Fibroblast of lung (primary cell): ENCODE data around the gene ZNF543. TPM values are rescaled to one million over a fixed set of nuclear protein-coding genes. Genes with fewer than 3 reads are reported as not detected.

Experiments
- DNase-seq, 2 donors: peaks; one replicate each; pipeline versions ENCODE4 v3.0.0 to v3.0.0-alpha.2; 2010; ENCODE audit warnings: low read depth in 2 of 2
- H2AFZ ChIP-seq: 2 replicates; pipeline ENCODE4 v1.5.1; 2012; ENCODE audit warnings: low read length, control low read depth, inconsistent platforms
- H3K27ac ChIP-seq: 2 replicates; pipeline ENCODE4 v1.5.1; 2011; ENCODE audit warnings: low read length, control low read depth; ENCODE audit not compliant: insufficient read depth
- H3K27me3 ChIP-seq: 2 replicates; pipeline ENCODE4 v1.5.1; 2011; ENCODE audit warnings: mild to moderate bottlenecking, low read length; ENCODE audit not compliant: control insufficient read depth, insufficient read depth
- H3K36me3 ChIP-seq: 2 replicates; pipeline ENCODE4 v1.5.1; 2011; ENCODE audit warnings: low read length; ENCODE audit not compliant: control insufficient read depth, insufficient read depth
- H3K4me1 ChIP-seq: 2 replicates; pipeline ENCODE4 v1.5.1; 2011; ENCODE audit warnings: low read length; ENCODE audit not compliant: control insufficient read depth, insufficient read depth; ENCODE audit errors: extremely low read depth
- H3K4me2 ChIP-seq: 2 replicates; pipeline ENCODE4 v1.5.1; 2011; ENCODE audit warnings: low read length, control low read depth; ENCODE audit not compliant: insufficient read depth; ENCODE audit errors: extremely low read depth
- H3K4me3 ChIP-seq, 4 experiments: fragments of 200-600 bp in 1 of 4; sonication (generic) in 1 of 4; replicated peaks in 1 of 4; 2 replicates each; pipeline ENCODE4 v1.5.1; 2011 to 2016; ENCODE audit warnings: low read length in 4 of 4, low read depth in 3 of 4, mild to moderate bottlenecking in 3 of 4, control low read depth in 2 of 4, inconsistent platforms in 1 of 4, mixed read lengths in 1 of 4; ENCODE audit not compliant: insufficient read depth in 1 of 4; ENCODE audit errors: control extremely low read depth in 1 of 4
- H3K79me2 ChIP-seq: 2 replicates; pipeline ENCODE4 v1.5.1; 2012; ENCODE audit warnings: mild to moderate bottlenecking, low read length, inconsistent platforms; ENCODE audit not compliant: control insufficient read depth, insufficient read depth
- H3K9ac ChIP-seq: 2 replicates; pipeline ENCODE4 v1.5.1; 2011; ENCODE audit warnings: mild to moderate bottlenecking, low read length, control low read depth; ENCODE audit not compliant: insufficient read depth
- H3K9me3 ChIP-seq: 2 replicates; pipeline ENCODE4 v1.5.1; 2012; ENCODE audit warnings: low read depth, low read length; ENCODE audit not compliant: control insufficient read depth, insufficient read depth
- H4K20me1 ChIP-seq: 2 replicates; pipeline ENCODE4 v1.5.1; 2011; ENCODE audit warnings: low read length; ENCODE audit not compliant: control insufficient read depth, insufficient read depth; ENCODE audit errors: extremely low read depth
- CTCF ChIP-seq, 2 donors: IDR thresholded peaks in 1 of 2; conservative IDR thresholded peaks in 1 of 2; 1 replicate in 1 of 2; 2 replicates in 1 of 2; pipeline ENCODE4 v1.5.1; 2011 to 2012; ENCODE audit warnings: low read length in 2 of 2, control low read depth in 1 of 2, inconsistent platforms in 1 of 2, low read depth in 1 of 2, mild to moderate bottlenecking in 1 of 2
- EZH2 ChIP-seq: IDR thresholded peaks from 2 replicates; pipeline ENCODE4 v1.5.1; 2012; ENCODE audit warnings: low read length, control low read depth, mild to moderate bottlenecking; ENCODE audit errors: missing control alignments
- polyA plus RNA-seq, 2 donors: library from polyadenylated mRNA; depleted of rRNA in 1 of 2; stranded (reverse) in 1 of 2; unstranded in 1 of 2; fragments of >200 nt; gene quantifications; 2 replicates each; pipeline ENCODE4 v1.2.1, GENCODE V29; 2011 to 2012; ENCODE audit warnings: missing spikeins in 1 of 2
- total RNA-seq: library from RNA; depleted of rRNA; stranded (reverse); fragments of >200 nt; gene quantifications from 2 replicates; pipeline ENCODE4 v1.2.1, GENCODE V29; 2014

The ZNF543 gene
- total and polyA plus RNA-seq, 2 donors (not counting 1 experiment from before 2014, with no cell fraction given), result 2.8 to 12.9 TPM

- no peak overlapping the region for H3K4me2 ChIP-seq
- TF ChIP-seq CTCF (conservative IDR thresholded peaks at IDR 0.05 in 1 of 2, IDR thresholded peaks at IDR 0.05 in 1 of 2; ENCODE audit: low read depth in 1 of 2, low read length in 2 of 2) (no peak), EZH2 (no peak)
- H3K9ac ChIP-seq, result no peak overlapping the region
- no peak overlapping the region for H3K27ac ChIP-seq
- no peaks in the 10 kb centered on the region for H3K79me2 ChIP-seq
- no peak overlapping the region for H2AFZ ChIP-seq
- peaks cover 4% of the 10 kb centered on the region for H3K36me3 ChIP-seq
- DNase-seq, result no peak
- no peaks in the 10 kb centered on the region for H3K27me3 ChIP-seq
- H3K4me1 ChIP-seq, result no peaks in the 10 kb centered on the region
- H4K20me1 ChIP-seq, result no peaks in the 10 kb centered on the region
- H3K9me3 ChIP-seq, result peaks cover 10% of the 10 kb centered on the region
- H3K4me3 ChIP-seq, result no peak overlapping the region
Measured at GRCh38 chr19:57376151-57376550, 55.9 kb downstream of the ZNF543 start.

- Histone ChIP-seq H2AFZ (no peak overlapping the region), H3K27me3 (no peaks in the 10 kb centered on the region), H3K4me3 (no peak overlapping the region), H3K36me3 (peaks cover 3% of the 10 kb centered on the region), H4K20me1 (no peaks in the 10 kb centered on the region), H3K4me2 (no peak overlapping the region), H3K9ac (no peak overlapping the region), H3K4me1 (no peaks in the 10 kb centered on the region), H3K79me2 (no peaks in the 10 kb centered on the region), H3K9me3 (peaks cover 10% of the 10 kb centered on the region), H3K27ac (no peak overlapping the region)
- TF ChIP-seq CTCF (conservative IDR thresholded peaks at IDR 0.05 in 1 of 2, IDR thresholded peaks at IDR 0.05 in 1 of 2; ENCODE audit: low read depth in 1 of 2, low read length in 2 of 2), result no peak
- TF ChIP-seq EZH2, result no peak
- DNase-seq, result peak in 1 of 2 donors; percentile 9
Measured at GRCh38 chr19:57377498-57378146, 57.4 kb downstream of the ZNF543 start.

Other genes starting within 250 kb of the ZNF543 start
- not detected in 2 replicates for gene USP29, start 200.5 kb upstream of the ZNF543 start, total RNA-seq
- gene USP29, start 200.5 kb upstream of the ZNF543 start, polyA plus RNA-seq, result not detected in 2 replicates
- gene ZIM3, start 175.3 kb upstream of the ZNF543 start, total RNA-seq, result not detected in 2 replicates
- not detected in 2 replicates for gene ZIM3, start 175.3 kb upstream of the ZNF543 start, polyA plus RNA-seq
- gene DUXA, start 153.0 kb upstream of the ZNF543 start, total RNA-seq, result not detected in 2 replicates
- not detected in 2 replicates for gene DUXA, start 153.0 kb upstream of the ZNF543 start, polyA plus RNA-seq
- gene ZNF264, start 129.0 kb upstream of the ZNF543 start, total RNA-seq, result 19.0 and 24.9 TPM in 2 replicates
- 5.8 and 7.7 TPM in 2 replicates for gene ZNF264, start 129.0 kb upstream of the ZNF543 start, polyA plus RNA-seq
- gene AURKC, start 89.4 kb upstream of the ZNF543 start, total RNA-seq, result 0.50 and 0.77 TPM in 2 replicates
- 0.59 and 1.4 TPM in 2 replicates for gene AURKC, start 89.4 kb upstream of the ZNF543 start, polyA plus RNA-seq
- gene ZNF805, start 79.8 kb upstream of the ZNF543 start, total RNA-seq, result 33.4 and 40.6 TPM in 2 replicates
- gene ZNF805, start 79.8 kb upstream of the ZNF543 start, polyA plus RNA-seq, result 5.6 and 8.1 TPM in 2 replicates
- 78.1 and 80.9 TPM in 2 replicates for gene ZNF460, start 40.0 kb upstream of the ZNF543 start, total RNA-seq
- gene ZNF460, start 40.0 kb upstream of the ZNF543 start, polyA plus RNA-seq, result 7.2 and 13.1 TPM in 2 replicates
- gene ZNF304, start 30.8 kb downstream of the ZNF543 start, total RNA-seq, result 11.6 and 13.7 TPM in 2 replicates
- 6.2 and 7.3 TPM in 2 replicates for gene ZNF304, start 30.8 kb downstream of the ZNF543 start, polyA plus RNA-seq
- 9.8 and 13.4 TPM in 2 replicates for gene TRAPPC2B, start 43.1 kb downstream of the ZNF543 start, total RNA-seq
- 14.0 and 16.5 TPM in 2 replicates for gene TRAPPC2B, start 43.1 kb downstream of the ZNF543 start, polyA plus RNA-seq
- 4.6 and 6.1 TPM in 2 replicates for gene ZNF547, start 43.1 kb downstream of the ZNF543 start, total RNA-seq
- 1.8 and 2.7 TPM in 2 replicates for gene ZNF547, start 43.1 kb downstream of the ZNF543 start, polyA plus RNA-seq
- gene ZNF548, start 69.4 kb downstream of the ZNF543 start, total RNA-seq, result 21.1 and 23.9 TPM in 2 replicates
- gene ZNF548, start 69.4 kb downstream of the ZNF543 start, polyA plus RNA-seq, result 8.8 and 12.0 TPM in 2 replicates
- 12.3 and 15.2 TPM in 2 replicates for gene ZNF17, start 90.7 kb downstream of the ZNF543 start, total RNA-seq
- 5.2 and 6.8 TPM in 2 replicates for gene ZNF17, start 90.7 kb downstream of the ZNF543 start, polyA plus RNA-seq
- 10.4 and 11.0 TPM in 2 replicates for gene ZNF749, start 114.9 kb downstream of the ZNF543 start, total RNA-seq
- gene ZNF749, start 114.9 kb downstream of the ZNF543 start, polyA plus RNA-seq, result 4.7 and 5.4 TPM in 2 replicates
- 0.26 and 0.50 TPM in 2 replicates for gene VN1R1, start 136.7 kb downstream of the ZNF543 start, total RNA-seq
- gene VN1R1, start 136.7 kb downstream of the ZNF543 start, polyA plus RNA-seq, result 0.17 and 0.26 TPM in 2 replicates
- 16.9 and 29.7 TPM in 2 replicates for gene ZNF772, start 157.1 kb downstream of the ZNF543 start, total RNA-seq
- 6.0 and 7.5 TPM in 2 replicates for gene ZNF772, start 157.1 kb downstream of the ZNF543 start, polyA plus RNA-seq
- 13.6 and 20.3 TPM in 2 replicates for gene ZNF419, start 167.3 kb downstream of the ZNF543 start, total RNA-seq
- gene ZNF419, start 167.3 kb downstream of the ZNF543 start, polyA plus RNA-seq, result 4.6 and 8.9 TPM in 2 replicates
- gene ZNF773, start 179.5 kb downstream of the ZNF543 start, total RNA-seq, result 20.8 and 39.8 TPM in 2 replicates
- gene ZNF773, start 179.5 kb downstream of the ZNF543 start, polyA plus RNA-seq, result 6.8 and 9.4 TPM in 2 replicates
- gene ZNF549, start 206.9 kb downstream of the ZNF543 start, total RNA-seq, result 6.7 and 7.8 TPM in 2 replicates
- gene ZNF549, start 206.9 kb downstream of the ZNF543 start, polyA plus RNA-seq, result 3.9 and 4.8 TPM in 2 replicates
- 6.9 and 8.6 TPM in 2 replicates for gene ZNF550, start 239.4 kb downstream of the ZNF543 start, total RNA-seq
- 4.2 and 5.7 TPM in 2 replicates for gene ZNF550, start 239.4 kb downstream of the ZNF543 start, polyA plus RNA-seq